Heart left ventricle (tissue), 16 donors: ENCODE data around the gene THSD7B. TPM values are rescaled to one million over a fixed set of nuclear protein-coding genes. Genes with fewer than 3 reads are reported as not detected.

Experiments
- ATAC-seq, 4 donors: fragments of 200-7000 bp; cut with Tn5 transposase; one replicate each; pipeline ENCODE4 v1.9.1; 2020 to 2022; ENCODE audit warnings: moderate library complexity in 4 of 4, mild to moderate bottlenecking in 3 of 4, moderate number of reproducible peaks in 1 of 4
- DNase-seq, 5 donors: peaks; one replicate each; pipeline ENCODE4 v3.0.0-alpha.2; 2020
- H3K27ac ChIP-seq, 12 donors: fragments of 200-600 bp; sonication (generic) in 4 of 12; one replicate each; pipeline versions ENCODE4 v1.5.0 to v1.8.0; 2016 to 2022; ENCODE audit warnings: mild to moderate bottlenecking in 2 of 12
- H3K27me3 ChIP-seq, 9 donors: fragments of 200-600 bp; sonication (generic) in 2 of 9; one replicate each; pipeline versions ENCODE4 v1.5.1 to v1.8.0; 2016 to 2022; ENCODE audit warnings: mild to moderate bottlenecking in 3 of 9
- H3K36me3 ChIP-seq, 9 donors: fragments of 200-600 bp; sonication (generic) in 2 of 9; one replicate each; pipeline versions ENCODE4 v1.5.0 to v1.8.0; 2018 to 2022; ENCODE audit warnings: mild to moderate bottlenecking in 2 of 9
- H3K4me1 ChIP-seq, 12 donors: fragments of 200-600 bp; sonication (generic) in 4 of 12; one replicate each; pipeline versions ENCODE4 v1.5.0 to v1.8.0; 2016 to 2022; ENCODE audit warnings: mild to moderate bottlenecking in 3 of 12
- H3K4me3 ChIP-seq, 12 donors: fragments of 200-600 bp; sonication (generic) in 4 of 12; one replicate each; pipeline versions ENCODE4 v1.5.0 to v1.8.0; 2017 to 2022; ENCODE audit warnings: mild to moderate bottlenecking in 9 of 12, moderate library complexity in 4 of 12
- H3K9me3 ChIP-seq, 12 donors: fragments of 200-600 bp; sonication (generic) in 4 of 12; one replicate each; pipeline versions ENCODE4 v1.5.0 to v1.8.0; 2016 to 2022; ENCODE audit warnings: mild to moderate bottlenecking in 1 of 12
- POLR2A ChIP-seq, 2 donors: fragments of 450-650 bp; IDR thresholded peaks; one replicate each; pipeline ENCODE4 v1.6.1; 2017; ENCODE audit warnings: antibody characterized with exemption in 2 of 2, mild to moderate bottlenecking in 2 of 2, moderate library complexity in 2 of 2
- WGBS, 4 donors: extraction: QIAGEN DNeasy Blood & Tissue Kit in 2 of 4; methylation state at CpG; one replicate each; pipeline versions ENCODE4 v1.1.5 to v1.1.7; 2013 to 2018; 5-methylcytosine and 5-hydroxymethylcytosine counted together
- intact Hi-C, 10 donors: fragments of 100-400 bp; cut with DNase I; formaldehyde crosslinking; loops; one replicate each; pipeline versions ENCODE4 v1.11.1 to v1.14.2; 2022
- polyA plus RNA-seq, 2 donors: library from polyadenylated mRNA; stranded (reverse); fragments of 200-250 nt; gene quantifications; one replicate each; pipeline ENCODE4 v1.2.3, GENCODE V29; 2013
- total RNA-seq, 9 donors: library from RNA; depleted of rRNA in 2 of 9; stranded (reverse); fragments of >200 nt in 2 of 9; fragmentation: NEBNext Ultra II Directional in 3 of 9; extraction: Animal tissue kit (Norgen Biotek cat#: 25700) in 3 of 9; gene quantifications; one replicate each; pipeline versions ENCODE4 v1.1.0 to v1.2.4, GENCODE V29; 2016 to 2023
- TF ChIP-seq, protein P1 (sequence below), 12 donors: fragments of 200-600 bp; sonication (generic) in 4 of 12; IDR thresholded peaks; one replicate each; pipeline versions ENCODE4 v1.5.0 to v1.8.0; 2018 to 2022; ENCODE audit warnings: antibody characterized with exemption in 12 of 12, mild to moderate bottlenecking in 5 of 12
- donor health status: ischemic (EF 13 %, LVEDD 7.1; RV severe dilation, severe dysfunction).
- donor health status: healthy with polysubstance abuse.
- donor health status: DM: no; HTN: yes; CAD: no.
- donor health status: DM: no; HTN: no; CAD: no.
- donor health status: ischemic (EF 25% LVEDD 6.9; RV normal size, moderate dysfunction).
- donor health status: ischemic (EF 25% LVEDD 5.7; RV mildly dilated, moderate dysfunction).
- donor health status: healthy.
- donor health status: DM: yes; HTN: yes; CAD: no.
- donor health status: ischemic (EF 35%, LVEDD 5.7; RV mildly dilated, moderate dysfunction).
- donor health status: nonischemic (EF 11% LVEDD 7.7; RV severe dilation, severe dysfunction).
- donor health status: DM: yes; HTN: yes; CAD: no.
- donor health status: PGD.
- donor health status: ischemic (EF 29% LVEDD 5.4; RV normal size, mild dysfunction).
- donor health status: nonischemic (EF 23%, LVEDD 6.1; RV moderate dilation, normal function).

Gene THSD7B
- total and polyA plus RNA-seq, 11 donors: 0.04 to 0.43 (median 0.17) TPM

GRCh38 chr2:137383391-137383790 lies 618.0 kb downstream of the THSD7B start:
- no peak for DNase-seq
- no peak overlapping the region for H3K4me3 ChIP-seq
- no peak for ATAC-seq
- no peaks in the 10 kb centered on the region for H3K4me1 ChIP-seq
- TF ChIP-seq POLR2A (IDR thresholded peaks at IDR 0.05): no peak
- TF ChIP-seq, protein P1, sequence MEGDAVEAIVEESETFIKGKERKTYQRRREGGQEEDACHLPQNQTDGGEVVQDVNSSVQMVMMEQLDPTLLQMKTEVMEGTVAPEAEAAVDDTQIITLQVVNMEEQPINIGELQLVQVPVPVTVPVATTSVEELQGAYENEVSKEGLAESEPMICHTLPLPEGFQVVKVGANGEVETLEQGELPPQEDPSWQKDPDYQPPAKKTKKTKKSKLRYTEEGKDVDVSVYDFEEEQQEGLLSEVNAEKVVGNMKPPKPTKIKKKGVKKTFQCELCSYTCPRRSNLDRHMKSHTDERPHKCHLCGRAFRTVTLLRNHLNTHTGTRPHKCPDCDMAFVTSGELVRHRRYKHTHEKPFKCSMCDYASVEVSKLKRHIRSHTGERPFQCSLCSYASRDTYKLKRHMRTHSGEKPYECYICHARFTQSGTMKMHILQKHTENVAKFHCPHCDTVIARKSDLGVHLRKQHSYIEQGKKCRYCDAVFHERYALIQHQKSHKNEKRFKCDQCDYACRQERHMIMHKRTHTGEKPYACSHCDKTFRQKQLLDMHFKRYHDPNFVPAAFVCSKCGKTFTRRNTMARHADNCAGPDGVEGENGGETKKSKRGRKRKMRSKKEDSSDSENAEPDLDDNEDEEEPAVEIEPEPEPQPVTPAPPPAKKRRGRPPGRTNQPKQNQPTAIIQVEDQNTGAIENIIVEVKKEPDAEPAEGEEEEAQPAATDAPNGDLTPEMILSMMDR (IDR thresholded peaks at IDR 0.05): no peak
- H3K27ac ChIP-seq: no peak overlapping the region
- no peaks in the 10 kb centered on the region for H3K36me3 ChIP-seq
- no peaks in the 10 kb centered on the region for H3K27me3 ChIP-seq
- intact Hi-C loops: no loop called here
- H3K9me3 ChIP-seq: peaks cover 0 to 14% (median 0%) of the 10 kb centered on the region in 12 donors
- WGBS, 4 donors: 89 to 96% (median 93%) methylated on average over 7 of the region's 7 CpGs

GRCh38 chr2:137387044-137387443 lies 621.7 kb downstream of the THSD7B start:
- TF ChIP-seq, protein P1 (IDR thresholded peaks at IDR 0.05): no peak
- no peak for TF ChIP-seq POLR2A (IDR thresholded peaks at IDR 0.05)
- intact Hi-C loops: no loop called here
- H3K36me3 ChIP-seq: no peaks in the 10 kb centered on the region
- no peak for ATAC-seq
- no peak overlapping the region for H3K27ac ChIP-seq
- no peak overlapping the region for H3K4me3 ChIP-seq
- WGBS, 4 donors: 71 to 84% (median 79%) methylated on average over 2 of the region's 2 CpGs
- DNase-seq: no peak
- H3K9me3 ChIP-seq: peaks cover 0 to 14% (median 0%) of the 10 kb centered on the region in 12 donors
- H3K27me3 ChIP-seq: no peaks in the 10 kb centered on the region
- H3K4me1 ChIP-seq: no peaks in the 10 kb centered on the region

- Histone ChIP-seq H3K27ac (no peak overlapping the region), H3K9me3 (no peaks in the 10 kb centered on the region), H3K4me3 (no peak overlapping the region), H3K4me1 (no peaks in the 10 kb centered on the region), H3K36me3 (no peaks in the 10 kb centered on the region), H3K27me3 (no peaks in the 10 kb centered on the region)
- TF ChIP-seq, protein P1 (IDR thresholded peaks at IDR 0.05): no peak
- TF ChIP-seq POLR2A (IDR thresholded peaks at IDR 0.05): no peak
- no peak for DNase-seq
- 64 to 72% (median 66%) methylated on average over 7 of the region's 7 CpGs for WGBS, 4 donors
- intact Hi-C loops: no loop called here
- ATAC-seq: no peak
Measured at GRCh38 chr2:137405496-137405895, 640.2 kb downstream of the THSD7B start.

GRCh38 chr2:137411585-137411984 lies 646.2 kb downstream of the THSD7B start:
- Histone ChIP-seq H3K27me3 (no peaks in the 10 kb centered on the region), H3K9me3 (no peaks in the 10 kb centered on the region), H3K4me1 (no peaks in the 10 kb centered on the region), H3K27ac (no peak overlapping the region), H3K36me3 (no peaks in the 10 kb centered on the region), H3K4me3 (no peak overlapping the region)
- WGBS, 4 donors: 45 to 68% (median 53%) methylated on average over 5 of the region's 5 CpGs
- ATAC-seq: no peak
- TF ChIP-seq, protein P1 (IDR thresholded peaks at IDR 0.05): no peak
- TF ChIP-seq POLR2A (IDR thresholded peaks at IDR 0.05): no peak
- DNase-seq: no peak
- intact Hi-C loops: no loop called here
